ENCODE data around the gene PSMD12. TPM values are rescaled to one million over a fixed set of nuclear protein-coding genes. Genes with fewer than 3 reads are reported as not detected.
A peak's percentile ranks its signal among the peaks of the same experiment; 100 is the strongest.

Gene PSMD12
- total RNA-seq, 1 experiment from 2014 or later = 18.7 TPM

- Histone ChIP-seq H3K27me3 (ENCODE audit: low read length) (no peaks in the 10 kb centered on the region; the same call in 1 of the 2 replicates), H3K9me2 (replicated peaks; ENCODE audit: insufficient read depth, low read length) (no peaks in the 10 kb centered on the region), H3K9me3 (ENCODE audit: low read length) (no peaks in the 10 kb centered on the region), H3K36me3 (ENCODE audit: insufficient read depth, low read length) (no peaks in the 10 kb centered on the region), H3K4me2 (ENCODE audit: low read depth, low read length, poor library complexity, severe bottlenecking) (peak overlapping the region; percentile 34), H4K20me1 (ENCODE audit: insufficient read depth, low read depth, low read length) (0 out of 2 replicates have a peak, but pooled peaks cover 4% of the 10 kb centered on the region), H3K9ac (ENCODE audit: low read length) (no peak overlapping the region), H3K4me1 (ENCODE audit: low read length) (peaks cover 28% of the 10 kb centered on the region), H3K79me2 (ENCODE audit: low read length) (no peaks in the 10 kb centered on the region), H2AFZ (ENCODE audit: low read length) (no peak overlapping the region), H3K27ac (ENCODE audit: low read length) (no peak overlapping the region), H3K4me3 (ENCODE audit: low read length) (no peak overlapping the region)
- peak; percentile 93 for DNase-seq
Observed at GRCh38 chr17:67374329-67375053, 8.1 kb upstream of the PSMD12 start.

- H3K4me3 ChIP-seq (ENCODE audit: low read length) = no peak overlapping the region
- H3K9me2 ChIP-seq (replicated peaks; ENCODE audit: insufficient read depth, low read length) = no peaks in the 10 kb centered on the region
- no peaks in the 10 kb centered on the region for H3K9me3 ChIP-seq (ENCODE audit: low read length)
- H3K4me2 ChIP-seq (ENCODE audit: low read depth, low read length, poor library complexity, severe bottlenecking) = no peak overlapping the region
- no peaks in the 10 kb centered on the region for H3K36me3 ChIP-seq (ENCODE audit: insufficient read depth, low read length)
- H4K20me1 ChIP-seq (ENCODE audit: insufficient read depth, low read depth, low read length) = no peaks in the 10 kb centered on the region
- DNase-seq = no peak
- peaks cover 17% of the 10 kb centered on the region for H3K4me1 ChIP-seq (ENCODE audit: low read length)
- H3K79me2 ChIP-seq (ENCODE audit: low read length) = no peaks in the 10 kb centered on the region
- H3K27me3 ChIP-seq (ENCODE audit: low read length) = no peaks in the 10 kb centered on the region
- H3K27ac ChIP-seq (ENCODE audit: low read length) = no peak overlapping the region
- H2AFZ ChIP-seq (ENCODE audit: low read length) = no peak overlapping the region
- H3K9ac ChIP-seq (ENCODE audit: low read length) = no peak overlapping the region
Observed at GRCh38 chr17:67372751-67373150, 6.4 kb upstream of the PSMD12 start.

GRCh38 chr17:67369676-67370075, 3.3 kb upstream of the PSMD12 start:
- H3K79me2 ChIP-seq (ENCODE audit: low read length) = peaks cover 17% of the 10 kb centered on the region
- H3K9ac ChIP-seq (ENCODE audit: low read length) = no peak overlapping the region
- H3K27ac ChIP-seq (ENCODE audit: low read length) = no peak overlapping the region
- DNase-seq = no peak
- H4K20me1 ChIP-seq (ENCODE audit: insufficient read depth, low read depth, low read length) = peaks cover 14% of the 10 kb centered on the region; the same call in 1 of the 2 replicates
- no peaks in the 10 kb centered on the region for H3K9me2 ChIP-seq (replicated peaks; ENCODE audit: insufficient read depth, low read length)
- no peak overlapping the region for H3K4me3 ChIP-seq (ENCODE audit: low read length)
- H3K9me3 ChIP-seq (ENCODE audit: low read length) = no peaks in the 10 kb centered on the region
- H3K4me1 ChIP-seq (ENCODE audit: low read length) = peaks cover 17% of the 10 kb centered on the region
- H3K4me2 ChIP-seq (ENCODE audit: low read depth, low read length, poor library complexity, severe bottlenecking) = no peak overlapping the region
- H3K27me3 ChIP-seq (ENCODE audit: low read length) = no peaks in the 10 kb centered on the region
- H3K36me3 ChIP-seq (ENCODE audit: insufficient read depth, low read length) = no peaks in the 10 kb centered on the region; the same call in 1 of the 2 replicates
- no peak overlapping the region for H2AFZ ChIP-seq (ENCODE audit: low read length)

- Histone ChIP-seq H3K4me3 (ENCODE audit: low read length) (peak overlapping the region; percentile 93), H3K9me2 (replicated peaks; ENCODE audit: insufficient read depth, low read length) (no peaks in the 10 kb centered on the region), H3K36me3 (ENCODE audit: insufficient read depth, low read length) (peaks cover 22% of the 10 kb centered on the region; the same call in 1 of the 2 replicates), H3K9me3 (ENCODE audit: low read length) (no peaks in the 10 kb centered on the region), H3K79me2 (ENCODE audit: low read length) (peaks cover 55% of the 10 kb centered on the region), H3K27me3 (ENCODE audit: low read length) (no peaks in the 10 kb centered on the region), H4K20me1 (ENCODE audit: insufficient read depth, low read depth, low read length) (peaks cover 33% of the 10 kb centered on the region; the same call in 1 of the 2 replicates), H3K4me1 (ENCODE audit: low read length) (peaks cover 30% of the 10 kb centered on the region), H3K27ac (ENCODE audit: low read length) (peak overlapping the region; percentile 39; the same call in 1 of the 2 replicates), H2AFZ (ENCODE audit: low read length) (no peak overlapping the region), H3K4me2 (ENCODE audit: low read depth, low read length, poor library complexity, severe bottlenecking) (peak overlapping the region; percentile 91), H3K9ac (ENCODE audit: low read length) (peak overlapping the region; percentile 91)
- peak; percentile 60 for DNase-seq
Observed at GRCh38 chr17:67365738-67366192, 612 bp downstream of the PSMD12 start.

GRCh38 chr17:67364847-67365737, 1.3 kb downstream of the PSMD12 start:
- H3K4me3 ChIP-seq (ENCODE audit: low read length) = peak overlapping the region; percentile 93
- H3K9me3 ChIP-seq (ENCODE audit: low read length) = no peaks in the 10 kb centered on the region
- peak overlapping the region; percentile 91 for H3K4me2 ChIP-seq (ENCODE audit: low read depth, low read length, poor library complexity, severe bottlenecking)
- no peaks in the 10 kb centered on the region for H3K27me3 ChIP-seq (ENCODE audit: low read length)
- no peaks in the 10 kb centered on the region for H3K9me2 ChIP-seq (replicated peaks; ENCODE audit: insufficient read depth, low read length)
- peaks cover 39% of the 10 kb centered on the region; the same call in 1 of the 2 replicates for H4K20me1 ChIP-seq (ENCODE audit: insufficient read depth, low read depth, low read length)
- peak overlapping the region; percentile 39; the same call in 1 of the 2 replicates for H3K27ac ChIP-seq (ENCODE audit: low read length)
- DNase-seq = no peak
- peak overlapping the region; percentile 91 for H3K9ac ChIP-seq (ENCODE audit: low read length)
- peaks cover 29% of the 10 kb centered on the region; the same call in 1 of the 2 replicates for H3K36me3 ChIP-seq (ENCODE audit: insufficient read depth, low read length)
- H3K4me1 ChIP-seq (ENCODE audit: low read length) = peaks cover 36% of the 10 kb centered on the region
- H2AFZ ChIP-seq (ENCODE audit: low read length) = no peak overlapping the region
- H3K79me2 ChIP-seq (ENCODE audit: low read length) = peaks cover 62% of the 10 kb centered on the region

- Histone ChIP-seq H2AFZ (ENCODE audit: low read length) (no peak overlapping the region), H3K9me3 (ENCODE audit: low read length) (no peaks in the 10 kb centered on the region), H3K9ac (ENCODE audit: low read length) (no peak overlapping the region), H3K4me2 (ENCODE audit: low read depth, low read length, poor library complexity, severe bottlenecking) (no peak overlapping the region), H3K4me3 (ENCODE audit: low read length) (no peak overlapping the region), H3K4me1 (ENCODE audit: low read length) (peaks cover 40% of the 10 kb centered on the region), H3K27ac (ENCODE audit: low read length) (no peak overlapping the region), H3K36me3 (ENCODE audit: insufficient read depth, low read length) (peaks cover 49% of the 10 kb centered on the region), H3K79me2 (ENCODE audit: low read length) (peaks cover 90% of the 10 kb centered on the region), H4K20me1 (ENCODE audit: insufficient read depth, low read depth, low read length) (peaks cover 43% of the 10 kb centered on the region; the same call in 1 of the 2 replicates), H3K9me2 (replicated peaks; ENCODE audit: insufficient read depth, low read length) (no peaks in the 10 kb centered on the region), H3K27me3 (ENCODE audit: low read length) (no peaks in the 10 kb centered on the region)
- no peak for DNase-seq
Observed at GRCh38 chr17:67362173-67362572, 4.2 kb downstream of the PSMD12 start.

DNA sequence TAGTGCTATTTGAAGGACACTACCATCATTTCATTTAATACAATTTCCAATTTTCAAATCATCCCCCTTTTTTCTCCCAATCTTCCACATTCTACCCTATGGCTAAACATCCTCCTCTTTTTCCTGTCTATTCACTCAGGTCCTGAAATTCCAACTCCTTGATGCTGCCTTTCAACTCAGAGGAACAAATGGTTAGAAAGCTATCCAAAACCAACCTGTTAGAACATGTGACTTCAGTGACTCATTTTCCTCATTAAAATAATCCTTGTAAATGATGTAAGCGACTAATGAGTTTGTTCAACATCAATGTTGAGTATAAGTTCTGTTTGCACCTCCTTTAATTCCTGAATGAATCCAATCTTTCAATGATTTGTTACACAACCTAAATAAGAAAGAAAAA, 5.5 kb downstream of the PSMD12 start:
- peaks cover 55% of the 10 kb centered on the region for H3K36me3 ChIP-seq (ENCODE audit: insufficient read depth, low read length)
- H2AFZ ChIP-seq (ENCODE audit: low read length) = no peak overlapping the region
- no peak overlapping the region for H3K4me2 ChIP-seq (ENCODE audit: low read depth, low read length, poor library complexity, severe bottlenecking)
- no peak overlapping the region for H3K4me3 ChIP-seq (ENCODE audit: low read length)
- H3K79me2 ChIP-seq (ENCODE audit: low read length) = peaks cover 92% of the 10 kb centered on the region
- H3K27ac ChIP-seq (ENCODE audit: low read length) = no peak overlapping the region
- H3K27me3 ChIP-seq (ENCODE audit: low read length) = no peaks in the 10 kb centered on the region
- H3K4me1 ChIP-seq (ENCODE audit: low read length) = peaks cover 35% of the 10 kb centered on the region
- peaks cover 41% of the 10 kb centered on the region; the same call in 1 of the 2 replicates for H4K20me1 ChIP-seq (ENCODE audit: insufficient read depth, low read depth, low read length)
- H3K9me2 ChIP-seq (replicated peaks; ENCODE audit: insufficient read depth, low read length) = no peaks in the 10 kb centered on the region
- H3K9ac ChIP-seq (ENCODE audit: low read length) = no peak overlapping the region
- DNase-seq = no peak
- no peaks in the 10 kb centered on the region for H3K9me3 ChIP-seq (ENCODE audit: low read length)
